Hematopoietic multipotent progenitor cell (in vitro differentiated cells): ENCODE results near the gene MYCN. TPM values are rescaled to one million over a fixed set of nuclear protein-coding genes. Genes with fewer than 3 reads are reported as not detected.
"Not testable (repeated sequence)": the region's sequence is repeated elsewhere in the genome, so short reads cannot be mapped to it uniquely, and the experiment has no call there.

Experiments used
- DNase-seq, 3 donors: peaks; one replicate each; pipeline ENCODE4 v3.0.0-alpha.2; 2011 to 2015; ENCODE audit warnings: low read depth in 2 of 3, low spot score in 2 of 3
- total RNA-seq: library from RNA; depleted of rRNA; stranded (reverse); fragments of >200 nt; gene quantifications from one replicate; pipeline ENCODE4 v1.2.3, GENCODE V29; 2012

The MYCN gene
- total RNA-seq, 1 donor: 94.3 TPM

- DNase-seq: no peak
Measured at GRCh38 chr2:15907461-15908324, 32.7 kb upstream of the MYCN start.

- DNase-seq: no peak
Measured at GRCh38 chr2:15908371-15908770, 32.0 kb upstream of the MYCN start.

- DNase-seq: no peak
Measured at GRCh38 chr2:15909157-15909556, 31.2 kb upstream of the MYCN start.

GRCh38 chr2:15909736-15910135 is 30.6 kb upstream of the MYCN start:
- DNase-seq: no peak

- not testable (repeated sequence) for DNase-seq
Measured at GRCh38 chr2:15911270-15911669, 29.1 kb upstream of the MYCN start.

GRCh38 chr2:15911686-15912085 is 28.7 kb upstream of the MYCN start:
- DNase-seq: no peak

- DNase-seq: no peak
Measured at GRCh38 chr2:15912203-15912602, 28.1 kb upstream of the MYCN start.

- DNase-seq: no peak
Measured at GRCh38 chr2:15913146-15913545, 27.2 kb upstream of the MYCN start.

GRCh38 chr2:15914596-15915385 is 25.6 kb upstream of the MYCN start:
- no peak for DNase-seq

GRCh38 chr2:15915546-15915945 is 24.8 kb upstream of the MYCN start:
- not testable (repeated sequence) for DNase-seq

- DNase-seq: no peak
Measured at GRCh38 chr2:15916336-15916735, 24.0 kb upstream of the MYCN start.

GRCh38 chr2:15918761-15919356 is 21.5 kb upstream of the MYCN start:
- no peak for DNase-seq

- no peak for DNase-seq
Measured at GRCh38 chr2:15919716-15920434, 20.5 kb upstream of the MYCN start.

- DNase-seq: no peak
Measured at GRCh38 chr2:15920696-15921095, 19.7 kb upstream of the MYCN start.

- no peak for DNase-seq
Measured at GRCh38 chr2:15923597-15923996, 16.8 kb upstream of the MYCN start.

GRCh38 chr2:15925819-15926218 is 14.5 kb upstream of the MYCN start:
- DNase-seq: no peak

- DNase-seq: no peak
Measured at GRCh38 chr2:15926252-15926651, 14.1 kb upstream of the MYCN start.

- no peak for DNase-seq
Measured at GRCh38 chr2:15927551-15928218, 12.7 kb upstream of the MYCN start.

GRCh38 chr2:15929008-15929407 is 11.3 kb upstream of the MYCN start:
- not testable (repeated sequence) for DNase-seq

GRCh38 chr2:15929861-15930260 is 10.5 kb upstream of the MYCN start:
- no peak for DNase-seq
